ENCODE data around the gene LRG1.
A peak's percentile ranks its signal among the peaks of the same experiment; 100 is the strongest.

LRG1 gene

DNA sequence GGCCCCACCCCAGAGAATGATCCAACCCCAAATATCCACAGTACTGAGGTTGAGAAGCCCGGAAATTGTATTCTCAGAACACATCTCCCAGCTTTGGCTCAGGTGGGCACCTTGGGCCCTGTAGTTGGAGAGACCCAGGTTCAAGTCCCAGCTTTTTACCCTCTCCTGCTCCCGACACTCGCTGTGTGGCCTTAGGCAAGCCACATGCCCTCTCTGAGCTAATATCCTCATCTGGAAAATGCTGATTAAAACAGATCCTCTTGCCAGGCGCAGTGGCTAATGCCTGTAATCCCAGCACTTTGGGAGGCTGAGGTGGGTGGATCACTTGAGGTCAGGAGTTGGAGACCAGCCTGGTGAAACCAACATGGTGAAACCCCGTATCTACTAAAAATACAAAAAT lies 24.1 kb downstream of the LRG1 start:
- no peak overlapping the region for H3K4me3 ChIP-seq (ENCODE audit: low read depth, low read length)
- no peak for TF ChIP-seq ZNF585B (tag by site-specific recombination; IDR thresholded peaks at IDR 0.05)
- TF ChIP-seq ZNF768 (tag by site-specific recombination; IDR thresholded peaks at IDR 0.05), result peak; percentile 69
- H3K9me3 ChIP-seq (ENCODE audit: control insufficient read depth, insufficient read depth, low read depth, low read length), result no peaks in the 10 kb centered on the region
- ChIA-PET CTCF (interaction anchor here (0.6 to 2.5 kb wide), 3 partner anchors 9 to 356 kb away, joined by 3 to 9 read pairs (median 4); no protein-coding TSS in a partner anchor), POLR2A (interaction anchor here (1.1 kb wide), 1 partner anchor 9 kb away, joined by 3 read pairs; no protein-coding TSS in a partner anchor)
- H3K4me1 ChIP-seq (ENCODE audit: control insufficient read depth, insufficient read depth, low read length), result no peaks in the 10 kb centered on the region
- no peaks in the 10 kb centered on the region for H3K36me3 ChIP-seq (ENCODE audit: control insufficient read depth in 2 of 2, insufficient read depth in 1 of 2, low read length in 2 of 2)
- no peak overlapping the region for H3K27ac ChIP-seq (ENCODE audit: extremely low read depth, low read depth, low read length)

DNA sequence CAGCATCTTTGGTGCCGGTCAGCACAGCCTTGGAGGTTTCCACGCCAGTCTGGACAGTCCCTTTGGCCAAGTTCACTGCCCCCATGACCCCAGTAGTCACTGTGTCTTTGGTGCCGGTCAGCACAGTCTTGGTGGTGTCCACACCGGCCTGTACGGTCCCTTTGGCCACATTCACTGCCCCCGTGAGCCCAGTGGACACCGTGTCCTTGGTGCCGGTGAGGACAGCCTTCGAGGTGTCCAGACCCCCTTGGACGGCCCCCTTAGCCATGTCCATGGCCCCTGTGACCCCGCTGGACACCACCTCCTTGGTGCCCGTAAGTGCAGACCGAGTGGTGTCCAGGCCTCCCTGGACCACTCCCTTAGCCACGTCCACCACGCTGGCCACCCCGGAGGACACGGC lies 26.6 kb downstream of the LRG1 start:
- TF ChIP-seq, protein P1, sequence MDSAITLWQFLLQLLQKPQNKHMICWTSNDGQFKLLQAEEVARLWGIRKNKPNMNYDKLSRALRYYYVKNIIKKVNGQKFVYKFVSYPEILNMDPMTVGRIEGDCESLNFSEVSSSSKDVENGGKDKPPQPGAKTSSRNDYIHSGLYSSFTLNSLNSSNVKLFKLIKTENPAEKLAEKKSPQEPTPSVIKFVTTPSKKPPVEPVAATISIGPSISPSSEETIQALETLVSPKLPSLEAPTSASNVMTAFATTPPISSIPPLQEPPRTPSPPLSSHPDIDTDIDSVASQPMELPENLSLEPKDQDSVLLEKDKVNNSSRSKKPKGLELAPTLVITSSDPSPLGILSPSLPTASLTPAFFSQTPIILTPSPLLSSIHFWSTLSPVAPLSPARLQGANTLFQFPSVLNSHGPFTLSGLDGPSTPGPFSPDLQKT (IDR thresholded peaks at IDR 0.05; ENCODE audit: borderline replicate concordance, low read depth, low read length), result no peak
- TF ChIP-seq BCL11A (tag by site-specific recombination; IDR thresholded peaks at IDR 0.05; ENCODE audit: low read depth) (peak; percentile 91), ZNF350 (tag by site-specific recombination; IDR thresholded peaks at IDR 0.05) (no peak), BCL11B (tag by site-specific recombination; IDR thresholded peaks at IDR 0.05; ENCODE audit: low read depth) (peak; percentile 90)
- TF ChIP-seq, protein P2, sequence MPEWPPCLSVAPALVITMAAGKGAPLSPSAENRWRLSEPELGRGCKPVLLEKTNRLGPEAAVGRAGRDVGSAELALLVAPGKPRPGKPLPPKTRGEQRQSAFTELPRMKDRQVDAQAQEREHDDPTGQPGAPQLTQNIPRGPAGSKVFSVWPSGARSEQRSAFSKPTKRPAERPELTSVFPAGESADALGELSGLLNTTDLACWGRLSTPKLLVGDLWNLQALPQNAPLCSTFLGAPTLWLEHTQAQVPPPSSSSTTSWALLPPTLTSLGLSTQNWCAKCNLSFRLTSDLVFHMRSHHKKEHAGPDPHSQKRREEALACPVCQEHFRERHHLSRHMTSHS (tag by site-specific recombination; IDR thresholded peaks at IDR 0.05), result no peak
- CTCF ChIA-PET, result no interaction called here
- no peaks in the 10 kb centered on the region for H3K36me3 ChIP-seq (ENCODE audit: control insufficient read depth in 2 of 2, insufficient read depth in 1 of 2, low read length in 2 of 2)
- H3K9me3 ChIP-seq (ENCODE audit: control insufficient read depth, insufficient read depth, low read depth, low read length), result no peaks in the 10 kb centered on the region
- H3K4me1 ChIP-seq (ENCODE audit: control insufficient read depth, insufficient read depth, low read length), result no peaks in the 10 kb centered on the region
- no peak overlapping the region for H3K4me3 ChIP-seq (ENCODE audit: low read depth, low read length)
- no peak overlapping the region for H3K27ac ChIP-seq (ENCODE audit: extremely low read depth, low read depth, low read length)
- POLR2A ChIA-PET, result no interaction called here

DNA sequence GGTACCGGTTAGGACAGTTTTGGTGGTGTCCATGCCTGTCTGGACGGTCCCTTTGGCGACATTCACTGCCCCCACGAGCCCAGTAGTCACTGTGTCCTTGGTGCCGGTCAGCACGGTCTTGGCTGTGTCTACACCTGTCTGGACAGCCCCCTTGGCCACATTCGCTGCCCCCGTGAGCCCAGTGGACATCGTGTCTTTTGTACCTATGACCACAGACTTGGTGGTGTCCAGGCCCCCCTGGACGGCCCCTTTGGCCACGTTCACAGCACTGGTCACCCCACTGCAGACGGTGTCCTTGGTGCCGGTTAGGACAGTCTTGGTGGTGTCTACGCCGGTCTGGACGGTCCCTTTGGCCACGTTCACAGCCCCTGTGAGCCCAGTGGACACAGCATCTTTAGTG lies 27.8 kb downstream of the LRG1 start:
- TF ChIP-seq WT1 (tag by site-specific recombination; IDR thresholded peaks at IDR 0.05), result no peak
- TF ChIP-seq ZNF530 (tag by site-specific recombination; IDR thresholded peaks at IDR 0.05; ENCODE audit: low read depth), result no peak
- peak; percentile 43; the same call in 1 of the 2 replicates for TF ChIP-seq BCL11B (tag by site-specific recombination; IDR thresholded peaks at IDR 0.05; ENCODE audit: low read depth)
- TF ChIP-seq, protein P3, sequence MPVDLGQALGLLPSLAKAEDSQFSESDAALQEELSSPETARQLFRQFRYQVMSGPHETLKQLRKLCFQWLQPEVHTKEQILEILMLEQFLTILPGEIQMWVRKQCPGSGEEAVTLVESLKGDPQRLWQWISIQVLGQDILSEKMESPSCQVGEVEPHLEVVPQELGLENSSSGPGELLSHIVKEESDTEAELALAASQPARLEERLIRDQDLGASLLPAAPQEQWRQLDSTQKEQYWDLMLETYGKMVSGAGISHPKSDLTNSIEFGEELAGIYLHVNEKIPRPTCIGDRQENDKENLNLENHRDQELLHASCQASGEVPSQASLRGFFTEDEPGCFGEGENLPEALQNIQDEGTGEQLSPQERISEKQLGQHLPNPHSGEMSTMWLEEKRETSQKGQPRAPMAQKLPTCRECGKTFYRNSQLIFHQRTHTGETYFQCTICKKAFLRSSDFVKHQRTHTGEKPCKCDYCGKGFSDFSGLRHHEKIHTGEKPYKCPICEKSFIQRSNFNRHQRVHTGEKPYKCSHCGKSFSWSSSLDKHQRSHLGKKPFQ (tag by site-specific recombination; IDR thresholded peaks at IDR 0.05), result no peak

DNA sequence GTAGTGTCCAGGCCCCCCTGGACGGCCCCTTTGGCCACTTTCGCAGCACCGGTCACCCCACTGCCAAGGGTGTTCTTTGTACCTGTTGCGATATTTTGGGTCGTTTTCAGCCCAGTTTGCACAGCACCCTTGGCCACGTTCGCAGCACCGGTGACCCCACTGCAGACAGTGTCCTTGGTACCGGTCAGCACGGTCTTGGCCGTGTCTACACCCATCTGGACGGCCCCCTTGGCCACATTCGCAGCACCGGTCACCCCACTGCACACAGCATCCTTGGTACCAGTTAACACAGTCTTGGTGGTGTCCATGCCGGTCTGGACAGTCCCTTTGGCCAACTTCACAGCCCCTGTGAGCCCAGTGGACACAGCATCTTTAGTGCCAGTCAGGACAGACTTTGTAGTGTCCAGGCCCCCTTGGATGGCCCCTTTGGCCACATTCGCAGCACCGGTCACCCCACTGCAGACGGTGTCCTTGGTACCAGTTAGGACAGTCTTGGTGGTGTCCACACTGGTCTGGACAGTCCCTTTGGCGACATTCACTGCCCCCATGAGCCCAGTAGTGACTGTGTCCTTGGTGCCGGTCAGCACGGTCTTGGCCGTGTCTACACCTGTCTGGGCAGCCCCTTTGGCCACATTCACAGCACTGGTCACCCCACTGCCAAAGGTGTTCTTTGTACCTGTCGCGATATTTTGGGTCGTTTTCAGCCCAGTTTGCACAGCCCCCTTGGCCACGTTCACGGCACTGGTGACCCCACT lies 28.4 kb downstream of the LRG1 start:
- no peaks in the 10 kb centered on the region for H3K9me3 ChIP-seq (ENCODE audit: control insufficient read depth, insufficient read depth, low read depth, low read length)
- no peaks in the 10 kb centered on the region for H3K4me1 ChIP-seq (ENCODE audit: control insufficient read depth, insufficient read depth, low read length)
- POLR2A ChIA-PET, result no interaction called here
- no peak overlapping the region for H3K4me3 ChIP-seq (ENCODE audit: low read depth, low read length)
- CTCF ChIA-PET, result no interaction called here
- H3K36me3 ChIP-seq (ENCODE audit: control insufficient read depth in 2 of 2, insufficient read depth in 1 of 2, low read length in 2 of 2), result peaks cover 0 to 5% of the 10 kb centered on the region in 2 experiments; a peak in 2 of 3 replicates
- no peak overlapping the region for H3K27ac ChIP-seq (ENCODE audit: extremely low read depth, low read depth, low read length)
- no peak for TF ChIP-seq ZNF433 (tag by site-specific recombination; IDR thresholded peaks at IDR 0.05; ENCODE audit: low read depth)
- TF ChIP-seq ZSCAN30 (tag by site-specific recombination; IDR thresholded peaks at IDR 0.05), result no peak
- TF ChIP-seq, protein P4, sequence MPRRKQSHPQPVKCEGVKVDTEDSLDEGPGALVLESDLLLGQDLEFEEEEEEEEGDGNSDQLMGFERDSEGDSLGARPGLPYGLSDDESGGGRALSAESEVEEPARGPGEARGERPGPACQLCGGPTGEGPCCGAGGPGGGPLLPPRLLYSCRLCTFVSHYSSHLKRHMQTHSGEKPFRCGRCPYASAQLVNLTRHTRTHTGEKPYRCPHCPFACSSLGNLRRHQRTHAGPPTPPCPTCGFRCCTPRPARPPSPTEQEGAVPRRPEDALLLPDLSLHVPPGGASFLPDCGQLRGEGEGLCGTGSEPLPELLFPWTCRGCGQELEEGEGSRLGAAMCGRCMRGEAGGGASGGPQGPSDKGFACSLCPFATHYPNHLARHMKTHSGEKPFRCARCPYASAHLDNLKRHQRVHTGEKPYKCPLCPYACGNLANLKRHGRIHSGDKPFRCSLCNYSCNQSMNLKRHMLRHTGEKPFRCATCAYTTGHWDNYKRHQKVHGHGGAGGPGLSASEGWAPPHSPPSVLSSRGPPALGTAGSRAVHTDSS (tag by site-specific recombination; IDR thresholded peaks at IDR 0.05), result no peak
- no peak for TF ChIP-seq KLF7 (tag by site-specific recombination; IDR thresholded peaks at IDR 0.05; ENCODE audit: borderline replicate concordance)
- TF ChIP-seq ZNF596 (tag by site-specific recombination; IDR thresholded peaks at IDR 0.05), result no peak
- TF ChIP-seq, protein P5, sequence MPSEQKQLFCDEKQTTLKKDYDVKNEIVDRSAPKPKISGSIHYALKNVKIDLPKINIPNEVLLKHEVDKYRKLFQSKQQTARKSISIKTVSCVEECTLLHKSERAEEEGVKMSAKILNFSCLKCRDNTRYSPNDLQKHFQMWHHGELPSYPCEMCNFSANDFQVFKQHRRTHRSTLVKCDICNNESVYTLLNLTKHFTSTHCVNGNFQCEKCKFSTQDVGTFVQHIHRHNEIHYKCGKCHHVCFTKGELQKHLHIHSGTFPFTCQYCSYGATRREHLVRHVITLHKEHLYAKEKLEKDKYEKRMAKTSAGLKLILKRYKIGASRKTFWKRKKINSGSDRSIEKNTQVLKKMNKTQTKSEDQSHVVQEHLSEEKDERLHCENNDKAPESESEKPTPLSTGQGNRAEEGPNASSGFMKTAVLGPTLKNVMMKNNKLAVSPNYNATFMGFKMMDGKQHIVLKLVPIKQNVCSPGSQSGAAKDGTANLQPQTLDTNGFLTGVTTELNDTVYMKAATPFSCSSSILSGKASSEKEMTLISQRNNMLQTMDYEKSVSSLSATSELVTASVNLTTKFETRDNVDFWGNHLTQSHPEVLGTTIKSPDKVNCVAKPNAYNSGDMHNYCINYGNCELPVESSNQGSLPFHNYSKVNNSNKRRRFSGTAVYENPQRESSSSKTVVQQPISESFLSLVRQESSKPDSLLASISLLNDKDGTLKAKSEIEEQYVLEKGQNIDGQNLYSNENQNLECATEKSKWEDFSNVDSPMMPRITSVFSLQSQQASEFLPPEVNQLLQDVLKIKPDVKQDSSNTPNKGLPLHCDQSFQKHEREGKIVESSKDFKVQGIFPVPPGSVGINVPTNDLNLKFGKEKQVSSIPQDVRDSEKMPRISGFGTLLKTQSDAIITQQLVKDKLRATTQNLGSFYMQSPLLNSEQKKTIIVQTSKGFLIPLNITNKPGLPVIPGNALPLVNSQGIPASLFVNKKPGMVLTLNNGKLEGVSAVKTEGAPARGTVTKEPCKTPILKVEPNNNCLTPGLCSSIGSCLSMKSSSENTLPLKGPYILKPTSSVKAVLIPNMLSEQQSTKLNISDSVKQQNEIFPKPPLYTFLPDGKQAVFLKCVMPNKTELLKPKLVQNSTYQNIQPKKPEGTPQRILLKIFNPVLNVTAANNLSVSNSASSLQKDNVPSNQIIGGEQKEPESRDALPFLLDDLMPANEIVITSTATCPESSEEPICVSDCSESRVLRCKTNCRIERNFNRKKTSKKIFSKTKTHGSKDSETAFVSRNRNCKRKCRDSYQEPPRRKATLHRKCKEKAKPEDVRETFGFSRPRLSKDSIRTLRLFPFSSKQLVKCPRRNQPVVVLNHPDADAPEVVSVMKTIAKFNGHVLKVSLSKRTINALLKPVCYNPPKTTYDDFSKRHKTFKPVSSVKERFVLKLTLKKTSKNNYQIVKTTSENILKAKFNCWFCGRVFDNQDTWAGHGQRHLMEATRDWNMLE (tag by site-specific recombination; conservative IDR thresholded peaks at IDR 0.05; ENCODE audit: low read depth), result no peak

More for the DNA sequence above, 27.8 kb downstream of the LRG1 start:
- Histone ChIP-seq H3K9me3 (ENCODE audit: control insufficient read depth, insufficient read depth, low read depth, low read length) (no peaks in the 10 kb centered on the region), H3K4me3 (ENCODE audit: low read depth, low read length) (no peak overlapping the region), H3K27ac (ENCODE audit: extremely low read depth, low read depth, low read length) (no peak overlapping the region), H3K4me1 (ENCODE audit: control insufficient read depth, insufficient read depth, low read length) (no peaks in the 10 kb centered on the region), H3K36me3 (ENCODE audit: control insufficient read depth in 2 of 2, insufficient read depth in 1 of 2, low read length in 2 of 2) (peaks cover 0 to under 1% of the 10 kb centered on the region in 2 experiments; a peak in 2 of 3 replicates)
- ChIA-PET CTCF (no interaction called here), POLR2A (no interaction called here)
